GM12865 (cell line): ENCODE measurements around the gene GORAB.

Source experiments
- DNase-seq: peaks from one replicate; pipeline ENCODE4 v3.0.0; 2010; ENCODE audit warnings: low read depth
- H3K4me3 ChIP-seq: 2 replicates; pipeline ENCODE4 v1.5.1; 2011; ENCODE audit warnings: mild to moderate bottlenecking, low read depth, low read length, control low read depth
- TF ChIP-seq, protein P1 (sequence below): IDR thresholded peaks from 2 replicates; pipeline ENCODE4 v1.5.1; 2011; ENCODE audit warnings: low read length, control low read depth, low read depth, inconsistent platforms; ENCODE audit not compliant: insufficient read depth; ENCODE audit errors: missing control alignments

Gene GORAB

DNA sequence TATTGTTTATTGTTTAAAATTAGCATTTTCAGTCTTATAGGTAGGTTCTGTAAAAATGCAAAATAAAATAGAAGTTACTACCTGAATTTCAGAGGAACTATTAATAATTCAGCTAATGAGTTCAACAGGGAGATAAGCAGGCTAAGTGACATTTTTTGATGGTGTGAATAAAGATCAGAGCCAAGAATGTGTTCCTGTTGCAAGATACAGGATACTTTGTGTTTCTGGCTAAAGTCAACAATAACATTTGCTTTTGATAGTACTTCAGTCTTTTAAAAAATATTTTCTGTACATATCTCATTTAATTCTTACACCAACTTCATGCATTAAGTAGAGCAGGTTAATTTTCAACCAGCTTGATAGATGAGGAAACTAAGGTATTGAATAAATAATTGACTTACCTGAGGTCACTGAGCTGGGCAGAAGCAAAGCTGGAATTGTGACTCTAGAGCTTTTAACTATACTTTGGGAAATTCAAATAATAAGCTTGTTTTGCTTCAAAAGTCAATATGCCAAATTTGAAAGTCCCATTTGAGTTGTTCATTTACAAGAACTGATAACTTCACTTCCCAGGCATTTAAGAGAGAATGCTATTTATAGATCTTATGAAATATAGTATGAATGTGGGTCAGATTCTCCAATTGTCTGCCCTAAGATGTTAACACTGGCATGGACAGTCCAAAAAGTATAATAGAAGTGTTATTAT lies 6.0 kb downstream of the GORAB start:
- H3K4me3 ChIP-seq: no peak overlapping the region
- no peak for DNase-seq
- TF ChIP-seq, protein P1, sequence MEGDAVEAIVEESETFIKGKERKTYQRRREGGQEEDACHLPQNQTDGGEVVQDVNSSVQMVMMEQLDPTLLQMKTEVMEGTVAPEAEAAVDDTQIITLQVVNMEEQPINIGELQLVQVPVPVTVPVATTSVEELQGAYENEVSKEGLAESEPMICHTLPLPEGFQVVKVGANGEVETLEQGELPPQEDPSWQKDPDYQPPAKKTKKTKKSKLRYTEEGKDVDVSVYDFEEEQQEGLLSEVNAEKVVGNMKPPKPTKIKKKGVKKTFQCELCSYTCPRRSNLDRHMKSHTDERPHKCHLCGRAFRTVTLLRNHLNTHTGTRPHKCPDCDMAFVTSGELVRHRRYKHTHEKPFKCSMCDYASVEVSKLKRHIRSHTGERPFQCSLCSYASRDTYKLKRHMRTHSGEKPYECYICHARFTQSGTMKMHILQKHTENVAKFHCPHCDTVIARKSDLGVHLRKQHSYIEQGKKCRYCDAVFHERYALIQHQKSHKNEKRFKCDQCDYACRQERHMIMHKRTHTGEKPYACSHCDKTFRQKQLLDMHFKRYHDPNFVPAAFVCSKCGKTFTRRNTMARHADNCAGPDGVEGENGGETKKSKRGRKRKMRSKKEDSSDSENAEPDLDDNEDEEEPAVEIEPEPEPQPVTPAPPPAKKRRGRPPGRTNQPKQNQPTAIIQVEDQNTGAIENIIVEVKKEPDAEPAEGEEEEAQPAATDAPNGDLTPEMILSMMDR: no peak

GRCh38 chr1:170538687-170539086 lies 6.7 kb downstream of the GORAB start:
- TF ChIP-seq, protein P1: no peak
- no peak overlapping the region for H3K4me3 ChIP-seq
- DNase-seq: no peak

GRCh38 chr1:170539154-170539553 lies 7.2 kb downstream of the GORAB start:
- no peak overlapping the region for H3K4me3 ChIP-seq
- no peak for DNase-seq

GRCh38 chr1:170544624-170545023 lies 12.7 kb downstream of the GORAB start:
- TF ChIP-seq, protein P1: no peak
- no peak overlapping the region for H3K4me3 ChIP-seq
- no peak for DNase-seq

More at GRCh38 chr1:170539154-170539553, 7.2 kb downstream of the GORAB start:
- TF ChIP-seq, protein P1: no peak

DNA sequence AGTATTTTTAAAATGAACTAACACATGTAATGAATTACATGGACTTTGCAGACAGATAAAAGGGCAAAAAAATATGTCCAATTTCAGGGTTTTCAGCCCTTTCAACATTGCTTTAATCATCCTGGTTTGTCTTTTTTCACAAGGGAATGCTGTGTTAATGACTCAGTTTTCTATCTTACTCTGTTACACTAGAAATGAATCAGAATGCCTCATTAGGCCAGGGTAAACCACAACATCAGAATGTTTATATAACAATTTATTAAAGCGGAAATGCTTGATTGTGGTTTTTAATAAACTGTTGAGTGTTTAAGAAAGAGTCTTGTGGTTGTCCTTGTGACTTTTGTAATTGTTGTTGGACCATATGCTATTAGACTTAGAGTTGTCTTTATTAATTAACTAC lies 13.5 kb downstream of the GORAB start:
- no peak overlapping the region for H3K4me3 ChIP-seq
- DNase-seq: no peak
- TF ChIP-seq, protein P1: no peak

- DNase-seq: no peak
- no peak overlapping the region for H3K4me3 ChIP-seq
- TF ChIP-seq, protein P1: no peak
These were observed 15.3 kb downstream of the GORAB start for GRCh38 chr1:170547255-170547654.

DNA sequence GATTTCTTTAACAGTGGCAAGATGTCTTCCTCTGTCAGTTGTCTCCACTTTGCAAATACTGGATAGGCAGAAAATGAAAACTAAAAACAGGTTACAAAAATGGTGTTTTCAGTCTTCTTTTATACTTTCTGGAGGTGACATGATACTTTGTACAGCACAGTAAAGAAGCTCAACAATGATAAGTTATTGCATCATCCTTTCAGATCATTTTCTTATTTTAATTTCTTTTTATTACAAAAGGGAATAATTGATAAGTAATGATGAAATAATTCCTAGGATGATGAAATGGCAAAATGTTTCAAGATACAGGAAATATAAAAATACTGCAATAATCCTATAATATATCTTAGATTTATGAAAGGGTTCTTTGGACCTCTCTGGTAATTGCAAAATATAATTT lies 16.5 kb downstream of the GORAB start:
- TF ChIP-seq, protein P1: no peak
- DNase-seq: no peak
- no peak overlapping the region for H3K4me3 ChIP-seq
